ENCODE measurements around the gene NNAT. TPM values are rescaled to one million over a fixed set of nuclear protein-coding genes. Genes with fewer than 3 reads are reported as not detected.
A peak's percentile ranks its signal among the peaks of the same experiment; 100 is the strongest.

NNAT gene
- total and polyA plus RNA-seq, 2 of the 8 experiments (the other 6 are each of a cell fraction or from before 2014, with no cell fraction given) = 66.8 to 175 TPM

GRCh38 chr20:37524859-37525708 lies 4.0 kb downstream of the NNAT start:
- Histone ChIP-seq H4K8ac (ENCODE audit: extremely low read depth, insufficient read depth, low read length) (peak overlapping the region; percentile 70), H2BK20ac (ENCODE audit: low read length) (0 out of 2 replicates have a peak overlapping the region, but pooled peaks have one; percentile 25), H3K27ac (ENCODE audit: low read depth, low read length) (no peak overlapping the region), H3K14ac (ENCODE audit: insufficient read length) (no peak overlapping the region), H3K23me2 (ENCODE audit: low read depth, low read length) (peaks cover 10% of the 10 kb centered on the region), H3K9me3 (ENCODE audit: insufficient read depth in 2 of 2, low read depth in 1 of 2, low read length in 1 of 2) (peaks cover 0 to 5% of the 10 kb centered on the region in 2 experiments; a peak in 1 of 4 replicates), H4K5ac (ENCODE audit: insufficient read length, low read depth, low read length) (peak overlapping the region; percentile 35), H3K79me2 (ENCODE audit: control insufficient read depth in 1 of 2, insufficient read depth in 2 of 2, low read length in 2 of 2) (peaks cover 16 to 70% of the 10 kb centered on the region in 2 experiments), H2BK15ac (ENCODE audit: low read length) (no peak overlapping the region), H3K4me2 (ENCODE audit: insufficient read depth in 1 of 2, low read depth in 2 of 2, low read length in 2 of 2) (peak overlapping the region; percentile 84 to 97; a peak in 2 of 4 replicates), H4K91ac (replicated peaks; ENCODE audit: insufficient read length, low read length) (peak overlapping the region; percentile 58), H3K23ac (ENCODE audit: insufficient read length) (no peak overlapping the region), H2BK5ac (ENCODE audit: low read depth, low read length) (peak overlapping the region; percentile 54; the same call in 1 of the 2 replicates), H3K4me3 (ENCODE audit: extremely low read depth in 1 of 4, insufficient read depth in 2 of 4, low read depth in 3 of 4, low read length in 4 of 4) (peak overlapping the region in 1 of 4 experiments; percentile 87; a peak in 1 of 8 replicates), H2BK12ac (ENCODE audit: low read depth, low read length) (peak overlapping the region; percentile 85; the same call in 1 of the 2 replicates), H3K4ac (replicated peaks; ENCODE audit: insufficient read length, low read depth, low read length) (no peak overlapping the region), H3K27me3 (replicated peaks in 1 of 4; ENCODE audit: control insufficient read depth in 3 of 4, extremely low read depth in 1 of 4, insufficient read depth in 3 of 4, low read length in 3 of 4) (no peaks in the 10 kb centered on the region; a peak in 1 of 7 replicates), H3K79me1 (ENCODE audit: low read depth, low read length) (peaks cover 22% of the 10 kb centered on the region), H2BK120ac (replicated peaks; ENCODE audit: low read depth, low read length) (no peak overlapping the region), H3K9ac (replicated peaks in 1 of 4; ENCODE audit: extremely low read depth in 1 of 4, low read depth in 3 of 4, low read length in 3 of 4) (no peak overlapping the region), H3K36me3 (ENCODE audit: control insufficient read depth in 2 of 4, insufficient read depth in 4 of 4, low read length in 3 of 4) (peaks cover 0 to 5% (median 0%) of the 10 kb centered on the region in 4 experiments; a peak in 2 of 8 replicates), H2AFZ (ENCODE audit: low read length) (no peak overlapping the region), H3K18ac (ENCODE audit: extremely low read depth, low read length) (peak overlapping the region; percentile 68; the same call in 1 of the 2 replicates), H4K20me1 (replicated peaks in 1 of 2; ENCODE audit: control insufficient read depth in 1 of 2, insufficient read depth in 2 of 2, low read length in 2 of 2) (peaks cover 15 to 31% of the 10 kb centered on the region in 2 experiments), H3K4me1 (replicated peaks in 1 of 4; ENCODE audit: control insufficient read depth in 3 of 4, insufficient read depth in 4 of 4, low read length in 3 of 4) (peaks cover 9 to 37% (median 21%) of the 10 kb centered on the region in 4 experiments), H3K56ac (replicated peaks; ENCODE audit: insufficient read length, low read depth, low read length) (no peak overlapping the region), H2AK5ac (ENCODE audit: low read depth, low read length) (0 out of 2 replicates have a peak overlapping the region, but pooled peaks have one; percentile 1)
- CTCF ChIA-PET (ENCODE audit: partially characterized antibody) = interaction anchor here (0.9 to 3.8 kb wide), 2 partner anchors 127 to 256 kb away, joined by 3 to 18 read pairs; no protein-coding TSS in a partner anchor
- WGBS, 2 experiments (ENCODE audit: extremely low coverage in 1 of 2, insufficient coverage in 1 of 2, insufficient read length in 1 of 2, insufficient replicate concordance in 2 of 2, low coverage in 1 of 2, low lambda C conversion rate in 2 of 2, missing lambda C conversion rate in 1 of 2) = 79% methylated on average over 6 of the region's 6 CpGs; no CpG with 5 or more reads in 1 of the 2 experiments
- FAIRE-seq (no peak), DNase-seq (ENCODE audit: low read depth in 1 of 2, low spot score in 2 of 2) (no peak)
- POLR2A ChIA-PET (ENCODE audit: partially characterized antibody) = interaction anchor here (0.7 to 2.7 kb wide), 5 partner anchors 11 to 135 kb away, joined by 3 to 11 read pairs (median 4); no protein-coding TSS in a partner anchor
- TF ChIP-seq TEAD4 (IDR thresholded peaks at IDR 0.05; ENCODE audit: low read depth, low read length) (no peak), EZH2 (IDR thresholded peaks at IDR 0.05; ENCODE audit: low read depth, low read length, severe bottlenecking) (no peak), YY1 (IDR thresholded peaks at IDR 0.05; ENCODE audit: low read depth, low read length) (no peak), CHD1 (IDR thresholded peaks at IDR 0.05; ENCODE audit: low read depth, low read length) (no peak), EP300 (IDR thresholded peaks at IDR 0.05; ENCODE audit: borderline replicate concordance in 1 of 2, low read depth in 2 of 2, low read length in 2 of 2) (no peak), KDM4A (IDR thresholded peaks at IDR 0.05; ENCODE audit: low read depth, low read length, severe bottlenecking) (no peak), ATF2 (IDR thresholded peaks at IDR 0.05; ENCODE audit: low read length) (no peak), SUZ12 (IDR thresholded peaks at IDR 0.05; ENCODE audit: low read length) (no peak)
